OCI-LY3 (cell line): Measurements from ENCODE around the gene MSH6.

Experiments used
- H2AFZ ChIP-seq: fragments of 200-600, 300-600 bp; shearing (Covaris generic); 2 replicates; pipeline ENCODE4 v1.6.0; 2014; ENCODE audit warnings: antibody characterized with exemption, low read depth, low read length
- H3K27ac ChIP-seq: fragments of 200-600, 300-600 bp; sonication (generic); 2 replicates; pipeline ENCODE4 v1.5.1; 2014; ENCODE audit warnings: mild to moderate bottlenecking, low read length, moderate library complexity, mixed read lengths
- H3K27me3 ChIP-seq: fragments of 200-600, 300-600 bp; sonication (generic); 2 replicates; pipeline ENCODE4 v1.6.1; 2014; ENCODE audit warnings: low read depth, low read length, mixed read lengths
- H3K36me3 ChIP-seq: fragments of 200-600, 300-600 bp; sonication (generic); replicated peaks from 2 replicates; pipeline ENCODE3; 2014; ENCODE audit warnings: low read depth, low read length, mixed read lengths
- H3K4me1 ChIP-seq: fragments of 300-600, 200-600 bp; sonication (generic); 2 replicates; pipeline ENCODE4 v1.6.1; 2014; ENCODE audit warnings: low read length, mixed read lengths
- H3K4me2 ChIP-seq: fragments of 200-600, 300-600 bp; sonication (generic); 2 replicates; pipeline ENCODE4 v1.6.1; 2014; ENCODE audit warnings: low read length, mixed read lengths
- H3K4me3 ChIP-seq: fragments of 300-600, 200-600 bp; sonication (generic); 2 replicates; pipeline ENCODE4 v1.5.1; 2014; ENCODE audit warnings: antibody characterized with exemption, mild to moderate bottlenecking, low read length, moderate library complexity
- H3K79me2 ChIP-seq: fragments of 300-600, 200-600 bp; shearing (Covaris generic); 2 replicates; pipeline ENCODE4 v1.6.1; 2014; ENCODE audit warnings: mild to moderate bottlenecking, low read length, mixed read lengths
- H3K9ac ChIP-seq: fragments of 300-600, 200-600 bp; shearing (Covaris generic); 2 replicates; pipeline ENCODE4 v1.6.0; 2014; ENCODE audit warnings: mild to moderate bottlenecking, low read length, moderate library complexity
- H3K9me3 ChIP-seq: fragments of 200-600, 300-600 bp; shearing (Covaris generic); 2 replicates; pipeline ENCODE4 v1.6.1; 2014; ENCODE audit warnings: low read length, mixed read lengths; ENCODE audit not compliant: insufficient read depth
- H4K20me1 ChIP-seq: fragments of 200-600, 300-600 bp; sonication (generic); 2 replicates; pipeline ENCODE4 v1.6.1; 2016; ENCODE audit warnings: low read length, mixed read lengths; ENCODE audit not compliant: insufficient read depth
- CTCF ChIP-seq: fragments of 200-600, 300-600 bp; sonication (generic); IDR thresholded peaks from 2 replicates; pipeline ENCODE4 v1.5.1; 2014; ENCODE audit warnings: antibody characterized with exemption, low read length, low read depth
- EZH2phosphoT487 ChIP-seq: fragments of 200-600 bp; shearing (Covaris generic); IDR thresholded peaks from 2 replicates; pipeline ENCODE4 v1.6.1; 2018; ENCODE audit warnings: antibody characterized with exemption, mixed run types, low read depth

MSH6 gene

GRCh38 chr2:47838249-47838648, 55.3 kb downstream of the MSH6 start:
- H3K4me1 ChIP-seq: peaks cover 10% of the 10 kb centered on the region
- no peak overlapping the region for H3K4me3 ChIP-seq
- H3K79me2 ChIP-seq: peaks cover 9% of the 10 kb centered on the region; the same call in 1 of the 2 replicates
- peaks cover 48% of the 10 kb centered on the region for H3K36me3 ChIP-seq
- H3K27me3 ChIP-seq: no peaks in the 10 kb centered on the region
- no peaks in the 10 kb centered on the region for H3K9me3 ChIP-seq
- H3K4me2 ChIP-seq: no peak overlapping the region
- H4K20me1 ChIP-seq: peaks cover 39% of the 10 kb centered on the region
- H3K9ac ChIP-seq: no peak overlapping the region
- no peak overlapping the region for H3K27ac ChIP-seq
- no peak overlapping the region for H2AFZ ChIP-seq
- TF ChIP-seq CTCF: no peak
- TF ChIP-seq EZH2phosphoT487: no peak

GRCh38 chr2:47838686-47839085, 55.7 kb downstream of the MSH6 start:
- Histone ChIP-seq H3K4me2 (no peak overlapping the region), H3K27me3 (no peaks in the 10 kb centered on the region), H3K36me3 (peaks cover 47% of the 10 kb centered on the region), H3K9me3 (no peaks in the 10 kb centered on the region), H2AFZ (no peak overlapping the region), H3K4me3 (no peak overlapping the region), H3K27ac (no peak overlapping the region), H4K20me1 (peaks cover 40% of the 10 kb centered on the region), H3K4me1 (peaks cover 6% of the 10 kb centered on the region), H3K9ac (no peak overlapping the region), H3K79me2 (peaks cover 9% of the 10 kb centered on the region; the same call in 1 of the 2 replicates)
- no peak for TF ChIP-seq CTCF
- TF ChIP-seq EZH2phosphoT487: no peak

- TF ChIP-seq EZH2phosphoT487 (no peak), CTCF (no peak)
- Histone ChIP-seq H3K79me2 (peaks cover 42% of the 10 kb centered on the region), H3K36me3 (peaks cover 11% of the 10 kb centered on the region), H3K27ac (no peak overlapping the region), H3K27me3 (no peaks in the 10 kb centered on the region), H3K4me1 (no peaks in the 10 kb centered on the region), H3K4me2 (no peak overlapping the region), H3K9ac (no peak overlapping the region), H4K20me1 (peaks cover 59% of the 10 kb centered on the region), H2AFZ (no peak overlapping the region), H3K9me3 (no peaks in the 10 kb centered on the region), H3K4me3 (no peak overlapping the region)
Measured at GRCh38 chr2:47842846-47843245, 59.9 kb downstream of the MSH6 start.

- no peaks in the 10 kb centered on the region for H3K4me1 ChIP-seq
- TF ChIP-seq CTCF (no peak), EZH2phosphoT487 (no peak)
- H2AFZ ChIP-seq: no peak overlapping the region
- H3K9ac ChIP-seq: no peak overlapping the region
- peaks cover 9% of the 10 kb centered on the region for H3K36me3 ChIP-seq
- H3K4me2 ChIP-seq: no peak overlapping the region
- no peaks in the 10 kb centered on the region for H3K9me3 ChIP-seq
- no peak overlapping the region for H3K4me3 ChIP-seq
- peaks cover 46% of the 10 kb centered on the region for H3K79me2 ChIP-seq
- H3K27ac ChIP-seq: no peak overlapping the region
- H3K27me3 ChIP-seq: no peaks in the 10 kb centered on the region
- H4K20me1 ChIP-seq: peaks cover 63% of the 10 kb centered on the region
Measured at GRCh38 chr2:47843407-47843806, 60.5 kb downstream of the MSH6 start.
